AG04450 (cell line): ENCODE results near the gene KCNE1. TPM values are rescaled to one million over a fixed set of nuclear protein-coding genes. Genes with fewer than 3 reads are reported as not detected.

ENCODE experiments used
- CTCF ChIA-PET: fragments of 300-600, 350-600 bp; formaldehyde crosslinking; extraction: SDS; loops from one replicate; lab custom pipeline; 2022; ENCODE audit warnings: antibody characterized with exemption, inconsistent platforms; lab: Charles Lee
- POLR2A ChIA-PET: fragments of 350-600 bp; formaldehyde crosslinking; extraction: SDS; loops from one replicate; lab custom pipeline; 2021; ENCODE audit warnings: antibody characterized with exemption, inconsistent platforms; lab: Yijun Ruan, JAX
- DNase-seq: peaks from one replicate; pipeline ENCODE4 v3.0.0-alpha.2; 2011; ENCODE audit warnings: low read depth, low spot score
- H3K27ac ChIP-seq: one replicate; pipeline ENCODE4 v1.5.1; 2012; ENCODE audit warnings: low read depth, low read length, control low read depth
- H3K27me3 ChIP-seq: one replicate; pipeline ENCODE4 v1.6.0; 2012; ENCODE audit warnings: low read length; ENCODE audit not compliant: control insufficient read depth, insufficient read depth
- H3K4me3 ChIP-seq: 2 replicates; pipeline ENCODE4 v1.5.1; 2011; ENCODE audit warnings: mild to moderate bottlenecking, low read depth, low read length, control low read depth
- H3K9me3 ChIP-seq: 2 replicates; pipeline ENCODE4 v1.5.1; 2012; ENCODE audit warnings: low read length; ENCODE audit not compliant: control insufficient read depth, insufficient read depth
- CTCF ChIP-seq: IDR thresholded peaks from 2 replicates; pipeline ENCODE4 v1.5.1; 2011; ENCODE audit warnings: low read depth, low read length, control low read depth, inconsistent platforms
- polyA plus RNA-seq: library from polyadenylated mRNA; depleted of rRNA; stranded (reverse); fragments of >200 nt; gene quantifications from 2 replicates; pipeline ENCODE4 v1.2.3, GENCODE V29; 2011

Gene KCNE1
- polyA plus RNA-seq, 1 experiment = 0.38 TPM

GRCh38 chr21:34545079-34545884 lies 33.3 kb upstream of the KCNE1 start:
- POLR2A ChIA-PET = interaction anchor here (3.4 kb wide), 1 partner anchor 19 kb away, joined by 19 read pairs; no protein-coding TSS in a partner anchor
- H3K9me3 ChIP-seq = no peaks in the 10 kb centered on the region
- H3K27me3 ChIP-seq = no peaks in the 10 kb centered on the region
- no peak for DNase-seq
- H3K4me3 ChIP-seq = peak overlapping the region; percentile 25; the same call in 1 of the 2 replicates
- H3K27ac ChIP-seq = peak overlapping the region; percentile 97
- CTCF ChIA-PET = no interaction called here
- peak; percentile 16; the same call in 1 of the 2 replicates for TF ChIP-seq CTCF

- ChIA-PET CTCF (interaction anchor here (0.5 to 1.6 kb wide), 5 partner anchors 10 to 539 kb away, joined by 3 to 5 read pairs (median 4); no protein-coding TSS in a partner anchor), POLR2A (interaction anchor here (3.4 kb wide), 1 partner anchor 18 kb away, joined by 19 read pairs; no protein-coding TSS in a partner anchor)
- Histone ChIP-seq H3K4me3 (no peak overlapping the region), H3K9me3 (no peaks in the 10 kb centered on the region), H3K27me3 (no peaks in the 10 kb centered on the region), H3K27ac (no peak overlapping the region)
- no peak for DNase-seq
- TF ChIP-seq CTCF = peak; percentile 58
Observed at GRCh38 chr21:34544032-34544496, 32.1 kb upstream of the KCNE1 start.

- ChIA-PET POLR2A (interaction anchor here (3.4 kb wide), 1 partner anchor 17 kb away, joined by 19 read pairs; no protein-coding TSS in a partner anchor), CTCF (interaction anchor here (1.6 kb wide), 1 partner anchor 9 kb away, joined by 4 read pairs; no protein-coding TSS in a partner anchor)
- no peak overlapping the region for H3K4me3 ChIP-seq
- no peak overlapping the region for H3K27ac ChIP-seq
- H3K27me3 ChIP-seq = no peaks in the 10 kb centered on the region
- TF ChIP-seq CTCF = no peak
- no peak for DNase-seq
- H3K9me3 ChIP-seq = no peaks in the 10 kb centered on the region
Observed at GRCh38 chr21:34543017-34543416, 31.0 kb upstream of the KCNE1 start.

- H3K27ac ChIP-seq = no peak overlapping the region
- TF ChIP-seq CTCF = no peak
- no peaks in the 10 kb centered on the region for H3K27me3 ChIP-seq
- CTCF ChIA-PET = no interaction called here
- no peak for DNase-seq
- POLR2A ChIA-PET = no interaction called here
- H3K4me3 ChIP-seq = no peak overlapping the region
- H3K9me3 ChIP-seq = no peaks in the 10 kb centered on the region
Observed at GRCh38 chr21:34540206-34540605, 28.2 kb upstream of the KCNE1 start.

GRCh38 chr21:34537838-34538237 lies 25.8 kb upstream of the KCNE1 start:
- H3K9me3 ChIP-seq = peaks cover 4% of the 10 kb centered on the region
- no peak overlapping the region for H3K4me3 ChIP-seq
- POLR2A ChIA-PET = interaction anchor here (1.6 kb wide), 1 partner anchor 11 kb away, joined by 4 read pairs; no protein-coding TSS in a partner anchor
- DNase-seq = no peak
- CTCF ChIA-PET = interaction anchor here (1.4 to 2.1 kb wide), 2 partner anchors 45 to 65 kb away, joined by 4 to 6 read pairs; no protein-coding TSS in a partner anchor
- no peak overlapping the region for H3K27ac ChIP-seq
- no peaks in the 10 kb centered on the region for H3K27me3 ChIP-seq
- no peak for TF ChIP-seq CTCF
